ENCODE measurements around the gene HIGD1B.

DNA sequence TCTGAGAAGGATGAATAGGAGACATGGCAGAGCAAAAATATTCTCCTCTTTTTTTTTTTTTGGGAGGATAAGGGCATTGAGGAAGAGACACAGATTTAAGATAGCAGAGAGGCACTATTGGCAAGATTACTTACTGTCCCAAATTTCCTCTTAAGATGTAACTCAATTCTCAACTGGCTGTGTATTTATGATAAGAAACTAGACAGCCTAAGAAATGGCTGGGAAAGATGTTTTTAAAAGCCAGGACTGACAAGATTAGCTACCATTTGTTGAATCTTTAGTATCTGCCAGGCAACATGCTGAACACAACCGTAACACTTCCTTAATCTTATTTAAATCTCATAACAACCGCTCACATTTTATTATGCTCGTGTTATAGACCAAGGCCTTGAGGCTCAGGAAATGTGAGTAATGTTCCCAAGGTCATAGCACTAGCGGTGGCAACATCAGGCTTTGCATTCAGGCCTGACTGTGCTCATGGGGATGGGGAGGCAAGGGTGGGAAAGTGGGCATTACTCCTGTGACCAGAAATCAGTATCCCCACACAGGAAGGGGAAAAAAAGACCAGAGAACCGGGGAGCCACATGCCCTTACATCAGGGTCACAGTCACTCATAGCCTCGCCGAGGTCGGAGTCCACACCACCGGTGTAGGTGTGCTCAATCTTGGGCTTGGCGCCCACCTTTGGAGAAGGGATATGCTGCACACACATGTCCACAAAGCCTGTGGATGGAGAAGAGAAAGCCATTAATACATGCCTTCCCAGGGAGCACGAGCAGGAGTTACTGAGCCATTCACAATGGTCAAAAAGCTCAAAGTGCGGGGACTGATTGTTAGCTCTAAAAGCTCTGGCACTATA, 15.6 kb downstream of the HIGD1B start:
- no peak for TF ChIP-seq EZH2 (conservative IDR thresholded peaks at IDR 0.05; ENCODE audit: low read depth, low read length)
- 0 out of 2 replicates have a peak, but pooled peaks have one; percentile 46 for TF ChIP-seq MTA1 (CRISPR knock-in tag; IDR thresholded peaks at IDR 0.05; ENCODE audit: borderline replicate concordance)
- TF ChIP-seq, protein P1, sequence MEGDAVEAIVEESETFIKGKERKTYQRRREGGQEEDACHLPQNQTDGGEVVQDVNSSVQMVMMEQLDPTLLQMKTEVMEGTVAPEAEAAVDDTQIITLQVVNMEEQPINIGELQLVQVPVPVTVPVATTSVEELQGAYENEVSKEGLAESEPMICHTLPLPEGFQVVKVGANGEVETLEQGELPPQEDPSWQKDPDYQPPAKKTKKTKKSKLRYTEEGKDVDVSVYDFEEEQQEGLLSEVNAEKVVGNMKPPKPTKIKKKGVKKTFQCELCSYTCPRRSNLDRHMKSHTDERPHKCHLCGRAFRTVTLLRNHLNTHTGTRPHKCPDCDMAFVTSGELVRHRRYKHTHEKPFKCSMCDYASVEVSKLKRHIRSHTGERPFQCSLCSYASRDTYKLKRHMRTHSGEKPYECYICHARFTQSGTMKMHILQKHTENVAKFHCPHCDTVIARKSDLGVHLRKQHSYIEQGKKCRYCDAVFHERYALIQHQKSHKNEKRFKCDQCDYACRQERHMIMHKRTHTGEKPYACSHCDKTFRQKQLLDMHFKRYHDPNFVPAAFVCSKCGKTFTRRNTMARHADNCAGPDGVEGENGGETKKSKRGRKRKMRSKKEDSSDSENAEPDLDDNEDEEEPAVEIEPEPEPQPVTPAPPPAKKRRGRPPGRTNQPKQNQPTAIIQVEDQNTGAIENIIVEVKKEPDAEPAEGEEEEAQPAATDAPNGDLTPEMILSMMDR (CRISPR knock-in tag; IDR thresholded peaks at IDR 0.05) = no peak
- TF ChIP-seq MXI1 (IDR thresholded peaks at IDR 0.05; ENCODE audit: borderline replicate concordance, low read depth, low read length) = no peak
- TF ChIP-seq ZNF629 (CRISPR knock-in tag; conservative IDR thresholded peaks at IDR 0.05) = no peak
- TF ChIP-seq POLR2A (IDR thresholded peaks at IDR 0.05; ENCODE audit: insufficient read depth in 1 of 2, low read depth in 2 of 2, low read length in 2 of 2) = no peak

Measured in HepG2 (cell line).